Raji (cell line): ENCODE results near the gene RPL27.

ENCODE experiments used
- POLR2A ChIP-seq: IDR thresholded peaks from 2 replicates; pipeline ENCODE4 v1.6.1; 2011; ENCODE audit warnings: low read depth, low read length, control low read depth; ENCODE audit not compliant: insufficient read depth

RPL27 gene

DNA sequence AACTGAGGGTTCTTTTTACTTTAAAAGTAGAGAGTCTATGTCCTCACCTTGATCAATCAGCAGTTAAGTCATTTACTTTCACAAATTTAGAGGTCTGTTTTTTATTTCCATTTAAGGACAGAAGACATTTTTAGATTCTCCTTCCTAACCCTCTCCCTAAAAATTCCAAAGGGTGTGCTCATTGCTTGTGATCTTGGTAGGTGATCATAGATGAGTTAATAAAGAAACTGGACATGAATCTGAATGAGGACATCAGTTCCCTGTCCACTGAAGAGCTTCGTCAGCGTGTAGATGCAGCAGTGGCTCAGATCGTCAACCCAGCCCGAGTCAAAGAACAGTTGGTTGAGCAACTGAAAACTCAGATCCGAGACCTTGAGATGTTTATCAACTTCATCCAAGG lies 9.1 kb upstream of the RPL27 start:
- TF ChIP-seq POLR2A = no peak

DNA sequence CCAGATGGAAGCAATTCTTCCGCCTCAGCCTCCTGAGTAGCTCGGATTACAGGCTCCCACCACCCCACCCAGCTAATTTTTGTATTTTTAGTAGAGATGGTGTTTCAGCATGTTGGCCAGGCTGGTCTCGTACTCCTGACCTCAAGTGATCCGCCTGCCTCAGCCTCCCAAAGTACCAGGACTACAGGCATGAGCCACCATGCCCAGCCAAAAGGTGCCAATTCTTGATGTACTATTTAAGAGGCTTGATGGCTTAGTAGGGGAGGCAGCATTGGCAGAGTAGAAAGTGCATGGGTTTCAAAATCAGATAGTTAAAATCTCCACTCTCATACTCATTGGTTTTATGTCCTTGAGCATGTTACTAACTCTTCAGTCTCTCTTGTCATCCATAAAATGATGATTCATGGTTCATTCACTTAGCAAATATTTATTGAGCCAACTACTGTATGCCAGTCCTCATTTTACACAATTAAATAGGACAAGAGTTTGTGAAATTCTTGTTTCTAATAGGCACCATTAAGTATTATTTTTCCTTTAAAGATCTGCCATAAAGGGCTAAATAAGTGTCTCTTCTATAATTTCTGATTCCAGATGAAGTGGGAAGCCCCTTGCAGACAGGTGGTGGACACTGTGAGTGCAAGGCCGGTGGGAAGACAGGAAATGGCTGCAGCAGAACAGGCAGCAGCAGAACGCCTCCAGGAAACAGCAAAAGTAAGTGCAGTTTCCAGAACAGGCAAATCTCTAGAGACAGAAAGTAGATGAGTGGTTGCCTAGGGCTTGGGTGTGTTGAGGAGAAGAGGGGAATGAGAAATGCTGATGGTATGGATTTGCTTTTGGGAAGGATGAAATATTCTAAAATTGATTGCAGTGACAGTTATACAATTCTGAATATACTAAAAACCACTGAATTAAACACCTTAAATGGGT lies 8.2 kb upstream of the RPL27 start:
- TF ChIP-seq POLR2A = no peak

DNA sequence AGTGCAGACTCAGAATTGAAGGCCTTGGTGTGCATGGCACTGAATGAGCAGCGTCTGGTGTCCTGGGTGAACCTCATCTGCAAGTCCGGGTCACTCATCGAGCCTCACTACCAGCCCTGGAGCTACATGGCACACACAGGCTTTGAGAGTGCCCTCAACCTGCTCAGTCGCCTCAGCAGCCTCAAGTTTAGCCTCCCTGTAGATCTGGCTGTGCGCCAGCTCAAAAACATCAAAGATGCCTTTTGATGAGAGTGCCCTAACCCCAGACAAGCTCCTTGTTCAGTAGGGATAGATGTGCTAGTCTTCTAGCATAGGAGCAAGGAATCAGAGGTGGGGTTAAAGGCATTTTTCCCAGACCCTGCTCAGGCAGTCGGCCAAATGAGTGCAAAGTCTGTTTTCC lies 6.7 kb upstream of the RPL27 start:
- TF ChIP-seq POLR2A = no peak

DNA sequence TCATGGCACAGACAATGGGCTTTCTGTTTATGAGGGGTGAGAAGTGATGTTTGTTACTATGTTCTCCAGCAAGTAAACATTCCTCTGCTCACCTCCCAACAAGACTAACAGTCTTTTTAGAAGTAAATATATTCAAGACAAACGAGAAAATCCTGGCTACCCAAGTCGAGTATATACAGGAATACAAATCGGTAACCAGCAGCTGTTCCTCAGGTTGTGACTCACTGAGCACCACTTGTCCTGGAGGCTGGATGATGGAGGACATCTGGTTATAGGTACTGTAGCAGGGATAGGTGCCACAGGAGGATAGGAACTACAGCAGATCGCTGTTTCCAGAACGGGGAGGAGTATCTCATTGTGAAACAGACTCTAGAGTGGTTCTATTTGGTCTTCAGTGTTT lies 5.3 kb upstream of the RPL27 start:
- no peak for TF ChIP-seq POLR2A

DNA sequence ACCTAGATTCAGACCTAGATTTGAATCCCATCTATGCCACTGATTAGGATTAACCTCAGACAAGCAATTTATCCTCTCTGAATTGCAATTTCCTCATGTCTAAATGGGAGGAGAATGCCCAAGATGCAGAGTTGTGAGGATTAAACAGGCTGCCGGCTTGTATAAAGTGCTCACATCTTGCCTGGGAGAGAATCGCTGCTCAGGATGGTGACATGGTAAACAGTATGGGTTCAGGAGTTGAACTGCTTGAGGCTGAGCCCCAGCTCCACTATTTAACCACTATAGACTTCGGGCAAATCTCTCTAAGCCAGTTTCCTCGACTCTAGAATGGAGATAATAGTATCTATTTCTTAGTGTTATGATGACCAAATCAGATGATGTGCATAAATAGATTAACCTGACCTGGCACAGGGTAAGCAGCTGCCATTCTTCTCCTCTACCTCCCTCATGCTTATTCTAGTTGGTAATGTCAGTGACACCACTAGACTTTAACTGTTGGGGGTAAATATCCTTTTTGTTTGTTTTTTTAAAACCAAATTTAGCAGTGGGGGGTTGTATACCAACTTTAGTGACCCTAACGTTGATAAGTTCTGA lies 732 bp upstream of the RPL27 start:
- no peak for TF ChIP-seq POLR2A

DNA sequence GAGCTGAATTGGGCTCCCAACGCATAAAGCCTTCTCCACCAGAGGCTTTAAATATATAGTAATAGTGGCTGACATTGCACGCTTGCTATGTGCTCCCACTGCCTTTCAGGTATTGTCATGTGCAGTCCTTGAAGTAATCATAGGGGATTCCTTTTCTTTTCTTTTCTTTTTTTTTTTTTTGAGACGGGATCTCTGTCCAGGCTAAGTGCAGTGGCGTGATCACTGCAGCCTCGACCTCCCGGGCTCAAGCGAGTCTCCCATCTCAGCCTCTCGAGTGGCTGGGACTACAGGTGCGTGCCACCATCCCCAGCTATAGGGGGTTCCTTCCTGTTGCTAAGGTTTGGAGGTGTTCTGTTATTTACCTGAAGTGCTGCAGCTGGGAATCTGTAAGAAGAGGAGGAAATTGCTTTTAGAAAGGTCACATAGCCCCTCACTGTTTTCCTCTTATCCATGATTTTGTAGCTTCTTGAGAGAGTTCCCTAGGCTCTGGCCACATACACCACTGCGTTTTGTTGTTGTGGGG lies 845 bp downstream of the RPL27 start:
- TF ChIP-seq POLR2A = no peak

DNA sequence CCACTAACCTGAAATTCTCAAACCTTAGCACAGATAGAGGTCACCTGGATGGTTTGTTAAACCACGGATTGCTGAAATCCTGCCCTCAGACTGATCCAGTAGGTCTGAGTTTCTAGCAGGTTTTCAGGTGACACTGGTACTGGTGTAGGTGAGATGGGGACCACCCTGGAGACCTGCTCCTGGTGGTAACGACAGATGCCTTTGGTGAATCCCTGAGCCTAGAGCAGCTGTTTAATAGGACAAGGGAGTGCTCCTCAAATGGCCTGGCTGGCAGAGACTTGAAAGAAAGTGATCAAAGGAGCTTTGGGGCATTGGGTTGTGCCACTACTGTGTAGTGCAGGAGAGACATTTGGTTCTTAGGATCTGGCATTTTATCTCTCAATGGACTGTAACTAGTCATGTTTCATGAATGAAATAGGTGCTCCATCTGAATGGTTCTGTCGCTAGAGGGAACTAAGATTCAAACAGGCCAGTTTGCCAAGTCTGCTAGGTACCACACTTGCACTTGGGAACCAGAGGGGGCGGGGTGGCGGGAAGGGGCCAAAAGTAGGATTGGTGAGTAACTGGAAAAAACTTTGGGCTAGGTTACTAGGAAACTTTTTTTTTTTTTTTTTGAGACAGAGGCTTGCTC lies 5.4 kb downstream of the RPL27 start:
- TF ChIP-seq POLR2A = peak; percentile 7; the same call in 1 of the 2 replicates

DNA sequence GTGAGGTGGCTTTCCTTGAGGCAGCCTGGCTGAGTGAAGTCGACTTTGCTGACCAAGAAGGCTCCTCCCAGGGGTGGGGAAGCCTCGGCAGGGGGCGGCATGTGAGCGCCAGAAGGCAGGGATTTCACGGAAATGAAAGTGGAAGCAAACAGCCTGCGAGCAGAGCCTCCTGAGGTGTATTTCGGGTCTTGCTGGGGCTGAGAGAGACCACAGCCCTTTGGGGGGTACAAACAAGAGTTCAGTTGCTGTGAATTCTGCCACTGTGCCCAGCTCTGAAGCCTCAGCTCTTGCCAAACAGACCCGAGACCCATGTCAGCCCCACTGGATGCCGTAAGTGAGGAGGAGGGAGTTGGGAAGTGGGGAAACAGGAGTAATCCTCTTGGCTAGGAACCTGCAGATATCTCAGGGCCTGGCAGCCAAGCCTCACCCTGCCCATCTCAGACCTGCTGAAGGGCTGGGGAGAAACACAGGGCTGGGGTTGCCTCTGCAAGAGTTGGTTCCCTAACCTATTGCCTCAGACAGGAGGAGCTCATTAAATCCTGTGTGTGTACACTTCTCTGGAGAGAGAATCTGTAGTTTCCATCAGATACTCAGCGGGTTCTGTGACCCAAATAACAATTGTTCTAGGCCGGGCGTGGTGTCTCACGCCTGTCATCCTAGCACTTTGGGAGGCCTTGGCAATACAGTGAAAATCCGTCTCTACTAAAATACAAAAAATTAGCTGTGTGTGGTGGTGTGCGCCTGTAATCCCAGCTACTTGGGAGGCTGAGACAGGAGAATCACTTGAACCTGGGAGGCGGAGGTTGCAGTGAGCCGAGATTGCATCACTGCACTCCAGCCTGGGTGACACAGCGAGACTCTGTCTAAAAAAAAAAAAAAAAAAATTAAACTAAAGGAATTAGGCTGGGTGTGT lies 8.7 kb downstream of the RPL27 start, which contains the start of gene IFI35:
IFI35 (plus strand) TSS at position 146 of the 913 bp plus-strand sequence; CDS start at position 310, 164 bp downstream.
- peak; percentile 55 for TF ChIP-seq POLR2A

DNA sequence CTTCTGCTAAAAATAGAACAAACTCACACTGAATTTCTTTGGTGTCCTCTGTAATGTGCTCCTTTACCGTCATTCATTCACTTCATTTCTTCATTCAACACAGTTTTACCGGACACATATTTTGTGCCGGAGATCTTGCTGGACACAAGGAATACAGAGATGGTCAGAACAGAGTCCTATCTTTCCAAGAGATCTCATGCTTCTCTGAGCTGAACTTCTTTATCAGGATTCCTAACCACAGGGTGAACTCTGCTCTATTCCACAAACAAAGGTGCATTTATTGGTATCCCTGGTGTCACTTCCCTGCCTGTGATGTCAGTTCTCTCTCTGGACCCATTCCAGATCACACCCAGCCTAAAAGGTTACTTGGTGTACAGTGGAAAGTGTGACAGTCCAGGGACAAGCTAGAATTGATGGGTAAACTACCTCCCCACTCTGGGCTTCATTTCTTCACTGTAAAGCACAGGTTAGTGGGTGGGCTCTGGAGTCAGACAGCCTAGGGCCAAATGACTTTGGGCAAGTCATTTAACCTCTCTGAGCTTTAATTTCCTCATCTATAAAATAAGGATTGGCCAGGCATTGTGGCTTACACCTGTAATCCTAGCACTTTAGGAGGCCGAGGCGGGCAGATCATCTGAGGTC lies 12.6 kb downstream of the RPL27 start:
- no peak for TF ChIP-seq POLR2A

DNA sequence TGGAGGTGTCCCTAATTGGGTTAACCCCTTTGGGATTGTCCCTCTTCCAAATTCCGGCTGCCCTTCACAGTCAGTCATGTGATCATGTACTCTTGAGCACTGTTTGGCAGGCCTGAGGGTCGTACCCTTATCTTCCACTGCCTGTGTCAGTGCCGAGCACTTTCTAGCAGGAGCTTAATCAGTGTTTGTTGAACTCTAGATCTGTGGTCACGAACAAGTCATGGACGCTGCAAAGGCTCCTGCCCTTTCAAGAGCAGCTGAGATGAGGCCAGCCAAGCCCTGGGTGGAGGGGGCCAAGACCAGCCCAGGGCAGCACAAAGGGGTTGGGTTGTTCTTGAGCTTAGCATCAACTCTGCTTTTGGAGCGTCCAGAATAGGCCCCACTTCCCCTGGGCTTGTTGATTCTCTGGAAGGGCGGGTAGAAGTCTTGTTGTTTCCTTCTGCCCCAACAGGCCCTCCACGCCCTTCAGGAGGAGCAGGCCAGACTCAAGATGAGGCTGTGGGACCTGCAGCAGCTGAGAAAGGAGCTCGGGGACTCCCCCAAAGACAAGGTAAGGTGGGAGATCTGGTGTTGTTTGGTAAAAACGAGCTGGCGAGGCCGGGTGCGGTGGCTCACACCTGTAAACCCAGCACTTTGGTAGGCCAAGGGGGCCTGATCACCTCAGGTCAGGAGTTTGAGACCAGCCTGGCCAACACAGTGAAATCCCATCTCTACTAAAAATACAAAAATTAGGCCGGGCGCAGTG lies 13.7 kb downstream of the RPL27 start:
- no peak for TF ChIP-seq POLR2A

DNA sequence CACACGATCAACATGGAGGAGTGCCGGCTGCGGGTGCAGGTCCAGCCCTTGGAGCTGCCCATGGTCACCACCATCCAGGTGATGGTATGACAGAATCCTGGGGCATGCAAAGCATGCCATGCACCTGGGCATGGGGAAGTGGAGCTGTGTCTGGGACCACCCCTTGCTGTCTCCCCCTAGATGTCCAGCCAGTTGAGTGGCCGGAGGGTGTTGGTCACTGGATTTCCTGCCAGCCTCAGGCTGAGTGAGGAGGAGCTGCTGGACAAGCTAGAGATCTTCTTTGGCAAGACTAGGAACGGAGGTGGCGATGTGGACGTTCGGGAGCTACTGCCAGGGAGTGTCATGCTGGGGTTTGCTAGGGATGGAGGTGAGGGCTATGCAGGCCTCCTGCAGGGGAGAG lies 15.1 kb downstream of the RPL27 start:
- TF ChIP-seq POLR2A = no peak

DNA sequence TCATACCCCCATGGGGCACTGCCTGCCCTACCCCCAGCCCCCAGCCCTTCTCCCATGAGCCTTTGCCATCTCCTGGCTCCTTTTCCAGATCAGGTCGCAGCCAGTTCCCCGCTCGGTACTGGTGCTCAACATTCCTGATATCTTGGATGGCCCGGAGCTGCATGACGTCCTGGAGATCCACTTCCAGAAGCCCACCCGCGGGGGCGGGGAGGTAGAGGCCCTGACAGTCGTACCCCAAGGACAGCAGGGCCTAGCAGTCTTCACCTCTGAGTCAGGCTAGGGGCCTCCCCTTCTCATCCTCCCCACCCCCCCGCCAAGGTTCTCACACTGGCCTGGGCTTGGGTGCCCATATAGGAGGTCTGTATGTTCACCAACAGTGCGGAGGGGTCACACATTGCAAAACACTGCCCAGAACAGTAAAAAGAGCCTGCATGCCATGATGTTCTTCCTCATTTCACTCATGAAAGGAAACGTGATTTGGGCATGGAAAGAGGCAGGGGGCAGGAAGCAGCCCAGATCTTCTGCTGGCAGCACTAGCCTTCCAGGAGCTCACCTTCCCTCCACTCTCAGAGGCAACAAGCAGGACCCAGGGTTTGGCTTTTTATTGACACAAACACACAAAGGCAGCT lies 15.9 kb downstream of the RPL27 start:
- TF ChIP-seq POLR2A = no peak
